Immature natural killer cell (primary cell): ENCODE results near the gene LRIT1. TPM values are rescaled to one million over a fixed set of nuclear protein-coding genes. Genes with fewer than 3 reads are reported as not detected.
"Not testable (repeated sequence)": the region's sequence is repeated elsewhere in the genome, so short reads cannot be mapped to it uniquely, and the experiment has no call there.

Experiments
- DNase-seq, 3 donors: peaks; one replicate each; pipeline ENCODE4 v3.0.0; 2022; ENCODE audit warnings: mixed read lengths in 1 of 3
- H3K27ac Mint-ChIP-seq, 6 donors: one replicate each; pipeline ENCODE4 v1.8.0; 2020; ENCODE audit warnings: mixed read lengths in 6 of 6, mild to moderate bottlenecking in 5 of 6, inconsistent platforms in 4 of 6, moderate library complexity in 3 of 6
- H3K27me3 Mint-ChIP-seq, 3 donors: one replicate each; pipeline ENCODE4 v1.8.0; 2020 to 2021; ENCODE audit warnings: low read depth in 3 of 3, mild to moderate bottlenecking in 3 of 3, mixed read lengths in 3 of 3, moderate library complexity in 3 of 3, inconsistent platforms in 1 of 3
- H3K36me3 Mint-ChIP-seq, 3 donors: one replicate each; pipeline ENCODE4 v1.8.0; 2020; ENCODE audit warnings: mixed read lengths in 3 of 3, inconsistent platforms in 2 of 3, mild to moderate bottlenecking in 2 of 3
- H3K4me1 Mint-ChIP-seq, 2 donors: one replicate each; pipeline ENCODE4 v1.8.0; 2020; ENCODE audit warnings: inconsistent platforms in 2 of 2, mild to moderate bottlenecking in 2 of 2, mixed read lengths in 2 of 2, moderate library complexity in 1 of 2
- H3K4me3 Mint-ChIP-seq, 5 donors: one replicate each; pipeline ENCODE4 v1.8.0; 2020; ENCODE audit warnings: mild to moderate bottlenecking in 5 of 5, mixed read lengths in 5 of 5, inconsistent platforms in 3 of 5, moderate library complexity in 3 of 5
- H3K9me3 Mint-ChIP-seq, 6 donors: one replicate each; pipeline ENCODE4 v1.8.0; 2020; ENCODE audit warnings: mild to moderate bottlenecking in 6 of 6, mixed read lengths in 6 of 6, inconsistent platforms in 4 of 6, moderate library complexity in 3 of 6
- polyA plus RNA-seq, 3 donors: library from polyadenylated mRNA; unstranded; fragments of 300-500 nt; fragmentation: Illumina TruSeq; gene quantifications; one replicate each; pipeline ENCODE4 v1.2.3, GENCODE V29; 2021

Gene LRIT1, protein sequence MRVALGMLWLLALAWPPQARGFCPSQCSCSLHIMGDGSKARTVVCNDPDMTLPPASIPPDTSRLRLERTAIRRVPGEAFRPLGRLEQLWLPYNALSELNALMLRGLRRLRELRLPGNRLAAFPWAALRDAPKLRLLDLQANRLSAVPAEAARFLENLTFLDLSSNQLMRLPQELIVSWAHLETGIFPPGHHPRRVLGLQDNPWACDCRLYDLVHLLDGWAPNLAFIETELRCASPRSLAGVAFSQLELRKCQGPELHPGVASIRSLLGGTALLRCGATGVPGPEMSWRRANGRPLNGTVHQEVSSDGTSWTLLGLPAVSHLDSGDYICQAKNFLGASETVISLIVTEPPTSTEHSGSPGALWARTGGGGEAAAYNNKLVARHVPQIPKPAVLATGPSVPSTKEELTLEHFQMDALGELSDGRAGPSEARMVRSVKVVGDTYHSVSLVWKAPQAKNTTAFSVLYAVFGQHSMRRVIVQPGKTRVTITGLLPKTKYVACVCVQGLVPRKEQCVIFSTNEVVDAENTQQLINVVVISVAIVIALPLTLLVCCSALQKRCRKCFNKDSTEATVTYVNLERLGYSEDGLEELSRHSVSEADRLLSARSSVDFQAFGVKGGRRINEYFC
- not detected for polyA plus RNA-seq

DNA sequence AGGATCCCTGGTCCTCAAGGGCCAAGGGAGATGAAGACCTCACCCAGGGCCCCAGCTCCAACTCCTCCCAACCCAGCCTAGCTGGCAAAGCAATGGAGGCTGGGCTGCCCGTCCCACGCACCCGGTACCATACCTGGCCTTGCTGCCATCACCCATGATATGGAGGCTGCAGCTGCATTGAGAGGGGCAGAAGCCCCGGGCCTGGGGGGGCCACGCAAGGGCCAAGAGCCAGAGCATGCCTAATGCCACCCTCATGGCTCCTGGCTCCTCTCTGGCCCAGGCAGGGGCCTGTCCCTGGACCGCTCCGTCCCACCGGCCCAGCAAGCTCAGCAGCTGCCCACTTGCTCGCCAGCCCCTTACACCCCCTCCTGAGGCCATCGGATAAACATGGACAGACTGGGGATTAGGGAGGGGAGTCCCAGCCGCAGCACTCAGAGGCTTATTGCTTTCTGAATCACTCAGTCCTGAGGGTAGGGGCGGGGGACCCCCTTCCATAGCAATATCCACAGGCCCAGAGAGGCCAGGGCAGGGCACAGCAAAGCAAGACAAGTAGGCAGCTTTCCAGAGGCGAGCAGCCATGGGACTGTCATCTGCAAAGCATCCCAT lies at the start of gene LRIT1:
Gene LRIT1, minus strand, starts transcription at position 362 of the 606 bp plus-strand sequence. Its CDS starts 107 bp downstream, at position 255.
- Mint-ChIP-seq H3K36me3 (no peaks in the 10 kb centered on the region), H3K27me3 (peaks cover 5 to 9% (median 6%) of the 10 kb centered on the region in 3 donors), H3K4me1 (no peaks in the 10 kb centered on the region), H3K4me3 (no peak within 1 kb of the TSS), H3K27ac (no peak within 1 kb of the TSS), H3K9me3 (no peaks in the 10 kb centered on the region)
- no peak for DNase-seq

DNA sequence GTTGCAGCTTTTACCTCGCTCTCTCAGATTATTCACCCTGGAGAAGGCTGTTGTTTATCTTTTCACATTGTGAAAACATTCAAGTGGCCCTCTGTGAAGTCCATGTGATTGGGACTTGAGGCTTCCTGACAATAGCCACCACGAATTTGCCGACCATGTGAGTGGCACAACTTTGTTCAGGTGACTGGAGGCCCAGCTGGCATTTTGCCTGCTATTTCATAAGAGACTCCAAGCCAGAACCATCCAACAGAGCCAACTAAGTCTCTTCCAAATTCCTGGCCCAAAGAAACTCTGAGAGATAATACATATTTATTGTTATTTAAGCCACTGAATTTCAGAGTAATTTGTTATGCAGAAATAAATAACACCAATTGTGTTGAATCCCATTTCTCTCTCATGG lies 48.9 kb upstream of the LRIT1 start:
- no peak overlapping the region for H3K4me3 Mint-ChIP-seq
- no peak overlapping the region for H3K27ac Mint-ChIP-seq

DNA sequence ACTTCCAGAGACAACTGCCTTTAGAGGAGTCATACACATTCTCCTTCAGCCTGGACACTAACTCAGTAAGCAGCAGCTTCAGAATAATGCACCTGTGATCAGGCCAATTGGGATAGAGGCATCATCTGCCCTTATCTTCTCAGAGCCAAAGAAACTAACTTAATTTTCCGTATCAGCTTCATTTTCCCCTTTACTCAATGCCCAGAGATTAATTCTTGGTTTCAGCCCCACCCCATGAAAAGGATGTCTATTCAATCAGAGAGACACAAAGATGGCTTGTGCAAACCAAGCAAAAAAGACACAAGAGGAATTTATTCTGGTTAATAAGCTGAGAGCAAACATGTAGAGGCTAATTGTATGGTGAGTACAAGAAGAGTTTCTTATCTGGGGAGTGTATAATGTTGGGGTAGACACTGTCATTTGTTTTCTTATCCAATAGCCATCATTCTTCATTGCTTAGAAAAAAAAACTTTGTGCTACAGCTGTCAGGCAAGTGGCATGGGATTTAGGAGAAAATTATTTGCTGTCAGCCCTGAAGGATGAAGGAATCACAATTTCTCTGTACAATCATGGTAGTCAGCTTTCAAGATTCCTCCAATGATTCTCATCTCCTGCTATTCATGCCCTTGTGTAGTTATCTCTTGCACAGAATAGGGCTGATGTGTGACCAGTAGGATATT lies 48.3 kb upstream of the LRIT1 start:
- H3K27me3 Mint-ChIP-seq = peaks cover 0 to 4% (median 2%) of the 10 kb centered on the region in 3 donors
- no peak for DNase-seq
- no peak overlapping the region for H3K4me3 Mint-ChIP-seq
- H3K4me1 Mint-ChIP-seq = no peaks in the 10 kb centered on the region
- no peaks in the 10 kb centered on the region for H3K9me3 Mint-ChIP-seq
- H3K36me3 Mint-ChIP-seq = no peaks in the 10 kb centered on the region
- no peak overlapping the region for H3K27ac Mint-ChIP-seq

More for the DNA sequence above, 48.9 kb upstream of the LRIT1 start:
- Mint-ChIP-seq H3K36me3 (no peaks in the 10 kb centered on the region), H3K27me3 (peaks cover 0 to 4% (median 2%) of the 10 kb centered on the region in 3 donors), H3K4me1 (no peaks in the 10 kb centered on the region), H3K9me3 (no peaks in the 10 kb centered on the region)
- no peak for DNase-seq

DNA sequence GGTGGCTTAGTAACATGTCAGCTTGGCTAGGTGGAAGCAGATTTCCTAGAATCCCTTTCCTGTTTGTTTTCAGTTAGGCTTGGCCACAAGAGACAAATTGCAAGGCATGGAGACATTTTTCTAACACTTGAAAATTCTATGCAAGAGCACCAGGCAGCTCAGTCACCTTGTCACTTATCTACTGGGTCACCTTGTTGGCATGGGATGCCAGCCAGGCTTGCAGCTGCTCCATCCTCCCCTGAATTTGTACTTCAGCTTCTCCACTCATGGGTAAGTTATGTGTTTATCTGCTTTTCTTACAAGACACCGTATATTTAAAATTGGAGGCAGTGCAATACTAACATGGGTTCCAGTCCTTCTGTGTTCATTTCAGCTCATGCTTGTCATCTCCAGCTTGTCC lies 46.8 kb upstream of the LRIT1 start:
- Mint-ChIP-seq H3K4me3 (no peak overlapping the region), H3K27ac (no peak overlapping the region), H3K9me3 (no peaks in the 10 kb centered on the region), H3K4me1 (no peaks in the 10 kb centered on the region), H3K36me3 (no peaks in the 10 kb centered on the region), H3K27me3 (peaks cover 0 to 4% (median 2%) of the 10 kb centered on the region in 3 donors)
- no peak for DNase-seq

DNA sequence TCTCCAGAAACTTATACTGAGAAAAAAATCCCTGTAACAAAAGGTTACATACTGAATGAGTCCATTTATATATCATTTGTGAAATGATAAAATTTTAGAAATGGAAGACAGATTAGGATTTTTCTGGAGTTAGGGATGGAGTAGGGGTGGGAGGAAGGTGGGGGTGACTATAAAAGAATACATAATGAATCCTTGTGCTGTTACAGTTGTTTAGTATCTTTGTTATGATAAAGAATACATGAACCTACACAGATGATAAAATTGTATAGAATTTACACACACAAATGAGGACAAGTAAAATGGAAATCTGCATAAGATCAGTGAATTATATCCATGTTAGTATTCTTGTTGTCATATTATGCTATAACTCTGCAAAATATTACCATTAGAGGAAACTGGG lies 45.3 kb upstream of the LRIT1 start:
- Mint-ChIP-seq H3K4me3 (no peak overlapping the region), H3K9me3 (no peaks in the 10 kb centered on the region), H3K27me3 (peaks cover 0 to 4% (median 2%) of the 10 kb centered on the region in 3 donors), H3K4me1 (no peaks in the 10 kb centered on the region), H3K36me3 (no peaks in the 10 kb centered on the region), H3K27ac (no peak overlapping the region)
- DNase-seq = no peak

DNA sequence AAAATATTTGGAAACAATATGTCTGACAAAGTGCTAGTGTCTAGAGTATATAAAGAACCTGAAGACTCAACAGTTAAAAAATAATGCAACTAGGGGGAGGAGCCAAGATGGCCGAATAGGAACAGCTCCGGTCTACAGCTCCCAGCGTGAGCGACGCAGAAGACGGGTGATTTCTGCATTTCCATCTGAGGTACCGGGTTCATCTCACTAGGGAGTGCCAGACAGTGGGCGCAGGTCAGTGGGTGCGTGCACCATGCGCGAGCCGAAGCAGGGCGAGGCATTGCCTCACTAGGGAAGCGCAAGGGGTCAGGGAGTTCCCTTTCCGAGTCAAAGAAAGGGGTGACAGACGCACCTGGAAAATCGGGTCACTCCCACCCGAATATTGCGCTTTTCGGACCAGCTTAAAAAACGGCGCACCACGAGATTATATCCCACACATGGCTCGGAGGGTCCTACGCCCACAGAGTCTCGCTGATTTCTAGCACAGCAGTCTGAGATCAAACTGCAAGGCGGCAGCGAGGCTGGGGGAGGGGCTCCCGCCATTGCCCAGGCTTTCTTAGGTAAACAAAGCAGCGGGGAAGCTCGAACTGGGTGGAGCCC lies 38.6 kb upstream of the LRIT1 start:
- not testable (repeated sequence) for DNase-seq, H3K27ac Mint-ChIP-seq, H3K9me3 Mint-ChIP-seq, H3K4me1 Mint-ChIP-seq, H3K27me3 Mint-ChIP-seq, H3K36me3 Mint-ChIP-seq, H3K4me3 Mint-ChIP-seq

DNA sequence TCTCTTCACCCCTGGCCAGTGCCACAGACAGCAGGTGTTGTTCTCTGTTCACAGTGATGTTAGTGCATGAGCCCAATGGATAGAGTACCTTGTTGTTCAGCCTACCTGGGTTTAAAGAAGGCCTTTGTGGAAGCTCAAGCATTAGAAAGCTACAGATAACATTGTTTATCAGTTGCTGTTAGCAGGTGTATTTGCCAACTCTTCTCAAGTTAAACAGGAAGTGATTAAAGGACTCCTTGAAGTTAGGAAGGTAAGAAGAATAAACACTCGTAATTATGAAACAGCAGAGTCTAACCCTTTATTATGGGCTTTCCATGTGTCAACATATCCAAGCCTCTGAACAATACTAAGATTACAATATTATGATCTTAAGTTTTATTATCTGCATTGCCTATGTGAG lies 29.4 kb upstream of the LRIT1 start:
- Mint-ChIP-seq H3K27me3 (peaks cover 0 to 9% (median 3%) of the 10 kb centered on the region in 3 donors), H3K4me1 (no peaks in the 10 kb centered on the region), H3K36me3 (no peaks in the 10 kb centered on the region), H3K4me3 (no peak overlapping the region), H3K9me3 (no peaks in the 10 kb centered on the region), H3K27ac (no peak overlapping the region)
- no peak for DNase-seq

DNA sequence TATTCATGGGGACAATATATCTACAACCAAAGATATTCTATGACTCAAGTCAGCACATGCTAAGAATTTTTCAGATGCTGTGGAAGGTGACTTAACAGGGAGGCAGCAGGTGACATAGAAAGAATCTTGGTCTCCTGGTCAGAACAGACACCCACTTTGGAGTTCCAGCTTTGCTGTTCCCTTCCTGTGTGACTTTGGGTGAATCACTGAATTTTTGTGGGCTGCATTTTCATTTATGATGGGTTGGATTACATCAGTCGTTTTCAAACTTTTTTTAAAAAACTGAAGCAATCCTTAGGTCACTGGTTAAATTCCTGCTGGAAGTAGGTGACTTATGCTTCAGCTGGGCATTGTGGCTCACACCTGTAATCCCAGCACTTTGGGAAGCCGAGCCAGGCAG lies 28.4 kb upstream of the LRIT1 start:
- no peaks in the 10 kb centered on the region for H3K4me1 Mint-ChIP-seq
- no peaks in the 10 kb centered on the region for H3K36me3 Mint-ChIP-seq

DNA sequence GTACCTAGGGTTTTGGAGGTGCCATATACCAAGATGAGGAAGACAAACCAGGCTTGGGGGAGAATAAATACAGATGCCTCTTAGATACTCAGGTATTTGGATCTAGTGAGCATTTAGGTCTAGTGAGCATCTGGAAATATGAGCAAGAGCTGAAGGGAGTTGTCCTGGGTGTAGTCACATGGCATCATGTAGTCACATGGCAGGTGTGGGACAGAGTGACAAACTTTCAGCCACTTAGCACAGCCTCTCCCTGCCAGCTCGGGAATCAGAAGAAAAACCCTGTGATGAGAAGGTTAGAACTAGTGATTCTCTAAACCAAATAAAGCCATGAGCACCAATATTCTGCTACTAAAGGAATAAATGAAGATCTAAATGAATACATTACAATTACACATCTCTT lies 27.8 kb upstream of the LRIT1 start:
- H3K4me1 Mint-ChIP-seq = no peaks in the 10 kb centered on the region
- DNase-seq = no peak
- peaks cover 0 to 11% (median 3%) of the 10 kb centered on the region in 3 donors for H3K27me3 Mint-ChIP-seq
- no peaks in the 10 kb centered on the region for H3K36me3 Mint-ChIP-seq
- no peaks in the 10 kb centered on the region for H3K9me3 Mint-ChIP-seq
- no peak overlapping the region for H3K4me3 Mint-ChIP-seq
- no peak overlapping the region for H3K27ac Mint-ChIP-seq

More for the DNA sequence above, 28.4 kb upstream of the LRIT1 start:
- Mint-ChIP-seq H3K4me3 (no peak overlapping the region), H3K9me3 (no peaks in the 10 kb centered on the region), H3K27me3 (peaks cover 0 to 11% (median 3%) of the 10 kb centered on the region in 3 donors), H3K27ac (no peak overlapping the region)
- no peak for DNase-seq

DNA sequence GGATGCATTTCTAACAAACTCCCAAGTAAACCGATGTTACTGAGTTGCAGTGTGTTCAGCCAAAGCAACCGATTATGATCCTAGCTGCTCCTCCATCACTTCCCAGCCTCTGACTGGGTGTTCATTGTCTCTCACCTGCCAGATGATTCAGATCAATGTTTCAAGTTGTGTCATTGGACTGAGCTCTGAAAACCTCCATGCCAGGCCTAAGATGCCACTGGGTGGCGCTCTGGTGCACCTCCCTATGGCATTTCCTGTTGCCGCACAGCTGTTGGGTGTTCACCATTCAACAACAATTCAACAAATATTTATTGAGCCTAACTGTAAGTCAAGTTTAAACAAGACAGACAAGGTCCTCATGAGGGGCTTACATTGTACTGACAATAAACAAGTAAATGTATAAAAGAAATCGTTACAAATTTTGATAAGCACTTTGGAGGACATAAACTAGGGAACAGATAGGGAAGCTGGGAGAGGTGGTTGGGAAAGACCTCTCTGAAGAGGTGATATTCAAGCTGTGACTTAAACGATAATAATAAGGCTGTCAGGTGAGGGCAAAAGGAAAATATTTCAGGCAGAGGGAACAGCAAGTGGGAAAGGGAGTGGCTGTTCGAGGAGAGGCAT lies 26.3 kb upstream of the LRIT1 start:
- peak; percentile 16 to 45 (median 23) for DNase-seq
- peaks cover 3 to 19% (median 6%) of the 10 kb centered on the region in 3 donors for H3K27me3 Mint-ChIP-seq

DNA sequence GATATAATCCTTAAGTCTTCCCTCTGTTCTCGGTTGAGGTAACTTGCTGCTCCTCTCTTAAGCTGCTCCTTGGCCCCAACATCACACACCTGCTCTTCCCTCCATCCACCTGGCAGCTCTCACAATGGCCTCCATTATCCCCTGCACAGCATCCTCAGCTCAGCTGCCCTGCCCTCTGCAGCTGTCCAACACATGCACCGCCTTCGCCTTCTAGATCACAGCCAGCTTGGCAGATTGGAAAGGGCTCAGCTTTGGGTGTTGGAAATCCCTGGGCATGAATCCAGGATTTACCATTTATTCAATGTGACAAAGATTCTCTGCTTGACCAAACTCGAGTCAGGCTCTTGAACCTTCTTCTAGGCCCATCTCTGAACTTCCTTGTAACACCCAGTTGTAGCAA lies 24.1 kb upstream of the LRIT1 start:
- Mint-ChIP-seq H3K4me3 (no peak overlapping the region), H3K27ac (no peak overlapping the region), H3K36me3 (no peaks in the 10 kb centered on the region), H3K4me1 (no peaks in the 10 kb centered on the region), H3K27me3 (peaks cover 3 to 22% (median 6%) of the 10 kb centered on the region in 3 donors), H3K9me3 (no peaks in the 10 kb centered on the region)
- no peak for DNase-seq

More for the DNA sequence above, 26.3 kb upstream of the LRIT1 start:
- Mint-ChIP-seq H3K9me3 (no peaks in the 10 kb centered on the region), H3K27ac (no peak overlapping the region), H3K4me1 (no peaks in the 10 kb centered on the region), H3K36me3 (no peaks in the 10 kb centered on the region), H3K4me3 (no peak overlapping the region)

DNA sequence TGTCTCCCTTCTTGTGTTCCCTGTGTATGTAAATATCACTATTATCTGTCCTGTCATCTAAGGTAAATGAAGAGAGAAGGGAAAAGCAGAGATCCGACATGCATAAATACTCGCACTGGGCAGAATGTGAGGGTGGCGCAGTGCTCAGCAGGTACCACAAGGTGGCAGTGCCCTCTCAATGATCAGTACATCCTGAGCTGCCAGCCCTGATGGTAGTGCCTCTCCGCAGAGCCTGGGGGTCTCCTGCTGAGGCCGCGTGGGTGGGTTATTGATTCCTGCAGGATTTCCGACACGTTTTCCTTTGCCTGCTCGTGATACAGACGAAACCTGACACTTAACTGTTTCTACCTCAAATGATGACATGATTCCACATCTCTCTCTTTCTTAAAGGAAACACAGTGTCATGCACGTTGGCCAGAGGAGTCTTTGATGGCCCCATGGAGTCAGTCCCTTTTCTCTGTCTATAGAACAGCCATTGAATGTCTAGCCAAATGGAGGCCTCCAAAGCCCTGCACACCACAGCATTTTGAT lies 23.3 kb upstream of the LRIT1 start:
- Mint-ChIP-seq H3K4me1 (no peaks in the 10 kb centered on the region), H3K4me3 (no peak overlapping the region), H3K27me3 (peaks cover 2 to 21% (median 6%) of the 10 kb centered on the region in 3 donors), H3K36me3 (no peaks in the 10 kb centered on the region), H3K27ac (no peak overlapping the region), H3K9me3 (no peaks in the 10 kb centered on the region)
- DNase-seq = peak; percentile 50 to 61 (median 54)

DNA sequence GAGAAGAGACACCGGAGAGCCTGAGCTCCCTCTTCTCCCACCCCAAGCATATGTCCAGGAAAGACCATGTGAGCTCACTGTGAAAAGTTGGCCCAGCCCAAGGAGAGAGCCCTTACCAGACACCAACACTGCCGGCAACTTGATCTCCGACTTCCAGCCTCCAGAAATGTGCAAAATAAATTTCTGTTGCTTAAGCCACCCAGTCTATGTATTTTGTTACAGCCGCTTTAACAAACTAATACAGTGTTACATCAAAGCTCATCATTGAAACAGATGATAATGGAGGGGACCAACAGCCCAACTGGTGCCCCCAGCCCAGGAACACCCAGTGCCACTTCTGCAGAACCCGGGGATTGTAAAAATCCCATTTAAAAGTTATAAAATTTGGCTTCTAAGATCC lies 22.4 kb upstream of the LRIT1 start:
- Mint-ChIP-seq H3K4me3 (no peak overlapping the region), H3K9me3 (no peaks in the 10 kb centered on the region), H3K4me1 (no peaks in the 10 kb centered on the region), H3K27ac (no peak overlapping the region), H3K27me3 (peaks cover 2 to 18% (median 6%) of the 10 kb centered on the region in 3 donors), H3K36me3 (no peaks in the 10 kb centered on the region)
- no peak for DNase-seq
